ENCODE measurements around the gene SLCO2A1.

SLCO2A1 gene

DNA sequence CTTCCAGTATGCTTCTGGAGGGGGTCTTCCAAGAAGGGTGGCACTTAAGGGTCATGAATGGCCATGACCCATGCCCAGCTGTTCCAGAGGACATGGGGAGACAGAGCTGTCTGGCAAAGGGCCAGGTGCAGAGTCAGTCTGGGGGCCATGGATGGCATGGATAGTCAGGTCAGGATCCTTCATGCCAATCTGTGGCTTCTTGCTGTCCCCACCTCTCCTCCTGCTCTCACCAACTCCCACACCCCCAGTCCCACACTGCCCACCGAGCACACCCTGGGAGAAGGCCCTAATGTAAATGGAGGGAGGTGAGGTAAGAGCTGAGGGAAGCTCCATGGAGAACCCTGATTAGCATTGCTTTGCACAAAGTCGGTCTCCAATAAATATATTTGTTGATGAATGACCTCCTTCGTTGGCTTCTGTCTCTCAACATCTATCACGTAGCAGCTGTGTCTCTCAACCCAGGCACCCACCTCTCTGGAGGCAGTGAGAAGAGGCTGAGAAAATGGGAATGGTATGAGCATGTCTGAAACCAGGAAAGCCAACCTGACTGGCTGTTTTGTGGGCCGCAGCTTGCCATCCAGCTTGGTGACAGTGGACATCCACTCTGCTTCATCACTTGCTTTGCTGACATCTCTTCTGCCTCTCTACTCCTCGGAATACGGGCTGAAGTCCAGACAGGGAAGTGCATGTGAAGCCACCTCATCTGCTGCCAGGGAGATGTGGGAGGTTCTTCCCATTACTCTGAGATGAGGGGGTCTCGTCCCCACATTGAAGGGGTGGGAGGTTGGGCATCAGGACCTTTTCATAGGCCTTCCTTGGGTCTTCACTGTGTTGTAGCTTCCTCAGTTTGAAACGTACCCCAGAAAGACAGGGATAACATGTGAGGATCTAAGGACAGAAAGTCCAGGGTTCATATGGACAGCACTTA, 96.4 kb downstream of the SLCO2A1 start:
- DNase-seq (ENCODE audit: low read depth, low spot score): no peak

DNA sequence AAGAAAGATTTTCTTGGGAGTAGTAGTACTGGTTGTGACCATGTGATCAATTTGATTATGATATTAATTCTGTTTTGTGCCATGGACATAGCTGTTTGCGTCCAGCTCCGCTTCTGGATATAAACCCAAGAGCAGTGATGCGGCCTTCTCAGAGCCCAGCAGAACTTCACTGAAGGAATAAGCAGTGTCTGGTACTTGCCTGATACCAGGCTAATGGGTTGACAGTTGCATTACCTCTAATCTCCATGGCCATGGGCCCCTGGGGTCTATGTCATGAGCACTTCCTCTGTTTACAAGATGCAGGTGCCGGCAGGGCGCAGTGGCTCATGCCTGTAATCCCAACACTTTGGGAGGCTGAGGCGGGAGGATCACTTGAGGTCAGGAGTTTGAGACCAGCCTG, 97.7 kb downstream of the SLCO2A1 start:
- DNase-seq (ENCODE audit: low read depth, low spot score): no peak

- no peak for DNase-seq (ENCODE audit: low read depth, low spot score)
Measured at GRCh38 chr3:133931084-133931483, 98.6 kb downstream of the SLCO2A1 start.

DNA sequence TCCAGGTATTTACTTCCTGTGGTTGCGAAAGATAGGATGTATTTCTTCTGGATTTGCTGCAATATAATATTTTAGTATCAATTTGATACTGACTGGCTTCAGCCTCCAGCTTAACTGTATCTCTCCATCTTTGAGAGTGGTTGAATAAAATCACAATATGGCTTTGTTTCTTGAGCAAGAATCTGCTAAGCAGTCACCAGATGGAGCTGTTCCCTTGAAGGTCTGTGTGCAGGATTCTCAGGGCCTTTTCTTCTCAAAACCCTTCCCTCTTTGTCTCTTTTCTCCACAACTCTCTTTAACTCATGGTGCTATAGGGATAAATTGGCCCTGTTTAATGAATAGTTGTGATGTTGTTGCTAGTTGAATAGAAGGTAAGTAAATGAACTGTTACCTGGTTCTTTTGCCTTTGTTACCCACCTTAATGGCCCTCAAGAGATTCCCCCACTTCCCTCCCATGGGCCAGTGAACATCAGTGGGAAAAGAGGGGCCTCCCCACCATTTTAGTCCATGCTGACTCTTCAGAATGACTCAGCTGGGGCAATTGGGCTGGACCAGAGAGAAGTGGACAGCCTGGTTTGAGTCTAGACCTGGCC, 99.3 kb downstream of the SLCO2A1 start:
- DNase-seq (ENCODE audit: low read depth, low spot score): peak; percentile 86

DNA sequence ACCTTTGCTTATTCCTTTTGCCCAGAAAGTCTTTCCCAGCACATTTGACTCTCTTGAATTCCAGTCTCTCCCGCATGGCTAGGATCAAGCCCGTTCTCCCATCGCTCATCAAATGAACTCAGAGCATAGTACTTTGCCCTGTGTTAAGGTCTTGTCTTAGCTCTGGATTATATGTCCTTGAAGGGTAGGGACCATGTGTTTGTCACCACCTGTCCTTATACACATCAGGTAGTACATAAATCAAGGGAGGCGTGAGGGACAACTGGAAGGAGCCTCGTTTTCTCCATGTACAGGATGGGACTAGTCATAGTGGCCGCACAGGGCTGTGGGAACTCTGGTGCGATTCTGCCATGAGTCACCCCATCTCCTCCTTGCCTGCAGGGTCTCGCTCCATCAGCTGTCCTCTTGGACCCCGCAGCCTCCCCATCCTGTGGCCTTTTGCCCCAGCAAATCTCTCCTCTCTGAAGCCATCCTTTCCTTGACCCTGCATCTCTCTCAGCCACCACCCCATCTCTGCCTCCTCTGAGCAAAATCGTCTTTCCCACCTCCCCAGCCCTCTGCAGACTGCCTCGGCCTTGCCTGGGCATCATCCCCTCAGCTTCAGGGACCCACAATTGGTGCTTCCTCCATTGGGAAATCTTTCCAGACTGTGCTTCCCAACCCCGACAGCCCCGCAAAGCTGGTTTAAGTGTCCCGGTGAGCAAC, 100.7 kb downstream of the SLCO2A1 start:
- DNase-seq (ENCODE audit: low read depth, low spot score): no peak

- DNase-seq (ENCODE audit: low read depth, low spot score): no peak
Measured at GRCh38 chr3:133928136-133928893, 101.4 kb downstream of the SLCO2A1 start.

DNA sequence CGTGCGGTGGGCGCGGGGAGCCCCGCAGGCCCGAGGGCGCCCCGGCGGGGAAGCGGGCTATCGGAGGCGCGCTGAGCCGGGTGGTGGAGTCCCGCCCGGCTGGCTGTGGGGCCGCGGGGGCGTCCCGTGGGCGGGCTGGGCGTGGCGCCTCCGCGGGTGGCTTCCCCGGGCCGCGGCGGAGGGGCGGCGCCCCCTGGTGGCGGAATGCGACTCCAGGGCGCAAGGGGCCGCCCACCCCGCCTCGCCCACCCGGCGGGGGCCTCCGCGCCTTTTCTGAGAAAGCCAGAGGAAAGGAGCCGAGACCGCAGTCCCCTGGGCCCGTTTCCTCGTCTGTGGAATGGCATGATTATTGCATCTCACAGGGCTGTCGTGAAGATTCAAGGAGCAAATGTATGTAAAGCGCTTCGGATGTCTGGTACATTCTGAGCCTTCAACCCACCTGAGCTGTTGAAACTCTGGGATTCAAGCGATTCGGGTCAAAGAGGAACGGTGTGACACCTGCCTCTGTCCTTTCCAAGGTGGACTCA, 102.1 kb downstream of the SLCO2A1 start:
- peak; percentile 80 for DNase-seq (ENCODE audit: low read depth, low spot score)

GRCh38 chr3:133926736-133927539, 102.8 kb downstream of the SLCO2A1 start:
- no peak for DNase-seq (ENCODE audit: low read depth, low spot score)

- no peak for DNase-seq (ENCODE audit: low read depth, low spot score)
Measured at GRCh38 chr3:133925960-133926735, 103.6 kb downstream of the SLCO2A1 start.

DNA sequence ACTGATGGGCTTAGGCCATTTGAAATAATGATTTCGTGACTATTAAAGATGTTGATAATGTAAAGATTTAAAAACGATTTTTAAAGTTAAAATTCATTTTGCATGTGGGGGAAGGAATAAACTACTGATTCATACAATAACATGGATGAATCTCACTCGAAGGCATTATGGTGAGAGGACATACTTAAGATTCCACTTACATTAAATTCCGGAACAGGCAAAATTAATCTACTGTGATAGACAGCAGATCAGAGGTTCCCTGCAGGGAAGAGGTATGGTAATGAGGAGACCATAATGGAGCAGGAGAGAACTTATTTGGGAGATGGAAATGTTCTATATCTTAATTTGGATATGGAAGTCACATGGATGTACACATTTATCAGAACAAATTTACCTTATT, 105.7 kb downstream of the SLCO2A1 start:
- no peak for DNase-seq (ENCODE audit: low read depth, low spot score)

DNA sequence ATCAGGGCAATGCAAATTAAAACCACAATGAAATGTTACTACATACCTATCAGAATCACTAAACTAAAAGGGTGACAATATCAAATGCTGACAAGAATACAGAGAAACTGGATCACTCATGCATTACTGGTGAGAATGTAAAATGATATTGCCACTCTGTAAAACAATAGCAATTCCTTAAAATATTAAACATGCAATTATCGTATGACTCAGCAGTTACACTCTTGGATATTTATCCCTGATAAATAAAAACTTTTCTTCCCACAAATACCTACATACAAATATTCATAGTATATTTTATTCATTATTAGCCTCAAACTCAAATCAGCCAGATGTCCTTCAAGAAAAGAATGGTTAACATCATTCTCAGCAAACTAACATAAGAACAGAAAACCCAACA, 108.1 kb downstream of the SLCO2A1 start:
- DNase-seq (ENCODE audit: low read depth, low spot score): no peak

DNA sequence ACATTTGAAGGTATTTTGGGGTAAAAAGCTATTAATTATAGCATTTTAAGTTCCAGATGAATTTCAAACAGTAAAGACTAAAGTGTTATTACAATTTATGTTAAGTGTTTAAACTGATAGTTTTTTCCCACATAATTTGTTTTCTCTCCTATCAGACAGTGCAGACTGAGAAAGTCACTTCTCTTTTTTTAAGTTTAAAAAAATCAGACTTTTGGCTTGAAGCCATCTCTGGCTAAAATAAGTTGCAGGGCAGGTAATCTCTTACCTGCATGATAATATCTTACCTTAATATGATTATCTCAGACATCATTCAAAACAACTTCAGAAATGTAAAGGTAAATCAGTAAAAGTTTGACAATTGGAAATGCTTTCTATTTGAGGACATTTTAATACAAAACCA, 112.6 kb downstream of the SLCO2A1 start:
- DNase-seq (ENCODE audit: low read depth, low spot score): no peak

- DNase-seq (ENCODE audit: low read depth, low spot score): peak; percentile 68
Measured at GRCh38 chr3:133915685-133916658, 113.8 kb downstream of the SLCO2A1 start.

- no peak for DNase-seq (ENCODE audit: low read depth, low spot score)
Measured at GRCh38 chr3:133914839-133915600, 114.7 kb downstream of the SLCO2A1 start.

DNA sequence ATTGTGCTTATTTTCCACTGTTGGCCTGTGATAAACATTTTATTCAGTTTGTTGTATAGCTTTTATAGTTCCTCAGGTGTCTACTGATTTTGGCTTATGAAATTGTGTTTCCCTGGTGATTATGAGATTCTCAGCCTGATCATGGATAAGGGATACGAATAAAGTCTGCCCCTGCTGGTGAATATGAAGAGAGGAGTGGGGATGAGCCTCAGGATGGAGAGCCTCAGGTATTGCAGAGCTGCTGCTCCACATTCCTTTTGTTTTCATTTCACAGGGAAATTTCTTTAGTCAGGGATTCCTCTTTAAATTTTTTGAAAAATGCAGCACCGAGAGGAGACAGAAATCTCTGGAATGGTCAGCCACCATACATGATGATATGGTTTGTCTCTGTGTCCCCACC, 119.3 kb downstream of the SLCO2A1 start:
- DNase-seq (ENCODE audit: low read depth, low spot score): no peak

DNA sequence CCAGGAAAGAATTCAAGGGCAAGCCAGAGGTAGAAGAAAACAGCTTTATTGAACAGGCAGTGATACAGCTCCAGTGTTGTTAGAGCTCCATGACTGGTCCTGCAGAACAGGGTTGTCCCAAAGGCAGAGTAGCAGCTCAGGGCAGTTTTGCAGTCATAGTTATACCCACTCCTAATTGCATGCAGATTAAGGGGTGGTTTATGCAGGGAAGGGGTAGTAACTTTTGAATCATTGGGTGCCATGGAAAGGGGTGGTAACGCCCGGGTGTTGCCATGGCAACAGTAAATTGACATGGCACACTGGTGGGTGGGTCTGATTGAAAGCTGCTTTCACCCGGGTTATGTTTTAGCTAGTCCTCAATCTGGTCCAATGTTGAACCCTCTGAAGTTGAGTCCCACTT, 124.3 kb downstream of the SLCO2A1 start:
- no peak for DNase-seq (ENCODE audit: low read depth, low spot score)

DNA sequence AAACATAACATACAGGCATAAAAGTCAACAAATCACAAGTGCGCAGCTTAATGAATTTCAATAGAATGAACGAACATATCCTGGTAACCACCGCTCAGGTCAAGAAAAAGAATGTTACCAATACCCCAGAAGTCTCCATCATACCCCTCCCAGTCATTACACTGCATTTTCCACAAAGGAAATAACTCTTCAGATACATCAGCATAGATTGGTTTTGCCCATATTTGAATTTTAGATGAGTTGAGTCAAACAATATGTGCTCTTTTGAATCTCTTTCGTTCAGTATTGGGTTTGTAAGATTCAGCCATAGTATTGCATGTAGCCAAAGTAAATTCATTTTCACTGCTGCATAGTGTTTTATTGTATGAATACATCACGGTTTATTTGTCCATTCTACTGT, 127.9 kb downstream of the SLCO2A1 start:
- no peak for DNase-seq (ENCODE audit: low read depth, low spot score)

- no peak for DNase-seq (ENCODE audit: low read depth, low spot score)
Measured at GRCh38 chr3:133901083-133901482, 128.6 kb downstream of the SLCO2A1 start.
